Measurements from ENCODE around the gene KRTAP22-1.

The KRTAP22-1 gene

GRCh38 chr21:30600787-30601186, at the start of gene KRTAP22-1:
TSS of gene KRTAP22-1 (plus strand) at chr21:30601087.
- Histone ChIP-seq H3K27me3 (ENCODE audit: control insufficient read depth, insufficient read depth, low read length) (no peaks in the 10 kb centered on the region), H3K4me3 (ENCODE audit: low read length) (no peak within 1 kb of the TSS), H3K36me3 (ENCODE audit: control insufficient read depth, insufficient read depth, low read length) (no peaks in the 10 kb centered on the region), H3K4me1 (ENCODE audit: control insufficient read depth, insufficient read depth, low read length) (no peaks in the 10 kb centered on the region), H3K9me3 (ENCODE audit: control insufficient read depth, low read length) (no peaks in the 10 kb centered on the region), H3K9ac (ENCODE audit: low read length) (no peak within 1 kb of the TSS)

- no peaks in the 10 kb centered on the region for H3K4me1 ChIP-seq (ENCODE audit: control insufficient read depth, insufficient read depth, low read length)
- H3K4me3 ChIP-seq (ENCODE audit: low read length): no peak overlapping the region
- H3K27me3 ChIP-seq (ENCODE audit: control insufficient read depth, insufficient read depth, low read length): no peaks in the 10 kb centered on the region
- H3K9ac ChIP-seq (ENCODE audit: low read length): no peak overlapping the region
- no peaks in the 10 kb centered on the region for H3K9me3 ChIP-seq (ENCODE audit: control insufficient read depth, low read length)
- H3K36me3 ChIP-seq (ENCODE audit: control insufficient read depth, insufficient read depth, low read length): no peaks in the 10 kb centered on the region
Measured at GRCh38 chr21:30552782-30553181, 48.1 kb upstream of the KRTAP22-1 start.

- Histone ChIP-seq H3K27me3 (ENCODE audit: control insufficient read depth, insufficient read depth, low read length) (no peaks in the 10 kb centered on the region), H3K4me1 (ENCODE audit: control insufficient read depth, insufficient read depth, low read length) (no peaks in the 10 kb centered on the region), H3K9ac (ENCODE audit: low read length) (no peak overlapping the region), H3K4me3 (ENCODE audit: low read length) (no peak overlapping the region), H3K9me3 (ENCODE audit: control insufficient read depth, low read length) (no peaks in the 10 kb centered on the region), H3K36me3 (ENCODE audit: control insufficient read depth, insufficient read depth, low read length) (no peaks in the 10 kb centered on the region)
Measured at GRCh38 chr21:30555095-30555494, 45.8 kb upstream of the KRTAP22-1 start.

GRCh38 chr21:30561264-30561895, 39.5 kb upstream of the KRTAP22-1 start, which contains the start of gene KRTAP19-7:
TSS of gene KRTAP19-7 (minus strand) at chr21:30561314. CDS start at chr21:30561289, 25 bp downstream.
- no peaks in the 10 kb centered on the region for H3K27me3 ChIP-seq (ENCODE audit: control insufficient read depth, insufficient read depth, low read length)
- H3K9ac ChIP-seq (ENCODE audit: low read length): no peak within 1 kb of the TSS
- H3K36me3 ChIP-seq (ENCODE audit: control insufficient read depth, insufficient read depth, low read length): no peaks in the 10 kb centered on the region
- no peak within 1 kb of the TSS for H3K4me3 ChIP-seq (ENCODE audit: low read length)
- no peaks in the 10 kb centered on the region for H3K9me3 ChIP-seq (ENCODE audit: control insufficient read depth, low read length)
- no peaks in the 10 kb centered on the region for H3K4me1 ChIP-seq (ENCODE audit: control insufficient read depth, insufficient read depth, low read length)

- Histone ChIP-seq H3K27me3 (ENCODE audit: control insufficient read depth, insufficient read depth, low read length) (no peaks in the 10 kb centered on the region), H3K9ac (ENCODE audit: low read length) (no peak overlapping the region), H3K36me3 (ENCODE audit: control insufficient read depth, insufficient read depth, low read length) (no peaks in the 10 kb centered on the region), H3K9me3 (ENCODE audit: control insufficient read depth, low read length) (no peaks in the 10 kb centered on the region), H3K4me3 (ENCODE audit: low read length) (no peak overlapping the region), H3K4me1 (ENCODE audit: control insufficient read depth, insufficient read depth, low read length) (no peaks in the 10 kb centered on the region)
Measured at GRCh38 chr21:30561957-30562356, 38.9 kb upstream of the KRTAP22-1 start.

- H3K9ac ChIP-seq (ENCODE audit: low read length): no peak overlapping the region
- no peaks in the 10 kb centered on the region for H3K4me1 ChIP-seq (ENCODE audit: control insufficient read depth, insufficient read depth, low read length)
- no peaks in the 10 kb centered on the region for H3K9me3 ChIP-seq (ENCODE audit: control insufficient read depth, low read length)
- no peaks in the 10 kb centered on the region for H3K27me3 ChIP-seq (ENCODE audit: control insufficient read depth, insufficient read depth, low read length)
- H3K36me3 ChIP-seq (ENCODE audit: control insufficient read depth, insufficient read depth, low read length): no peaks in the 10 kb centered on the region
- no peak overlapping the region for H3K4me3 ChIP-seq (ENCODE audit: low read length)
Measured at GRCh38 chr21:30563072-30563471, 37.8 kb upstream of the KRTAP22-1 start.

- Histone ChIP-seq H3K9ac (ENCODE audit: low read length) (no peak overlapping the region), H3K27me3 (ENCODE audit: control insufficient read depth, insufficient read depth, low read length) (no peaks in the 10 kb centered on the region), H3K4me1 (ENCODE audit: control insufficient read depth, insufficient read depth, low read length) (no peaks in the 10 kb centered on the region), H3K36me3 (ENCODE audit: control insufficient read depth, insufficient read depth, low read length) (no peaks in the 10 kb centered on the region), H3K4me3 (ENCODE audit: low read length) (no peak overlapping the region), H3K9me3 (ENCODE audit: control insufficient read depth, low read length) (no peaks in the 10 kb centered on the region)
Measured at GRCh38 chr21:30563630-30564029, 37.3 kb upstream of the KRTAP22-1 start.

GRCh38 chr21:30567617-30568016, 33.3 kb upstream of the KRTAP22-1 start:
- H3K4me3 ChIP-seq (ENCODE audit: low read length): no peak overlapping the region
- no peaks in the 10 kb centered on the region for H3K36me3 ChIP-seq (ENCODE audit: control insufficient read depth, insufficient read depth, low read length)
- no peaks in the 10 kb centered on the region for H3K9me3 ChIP-seq (ENCODE audit: control insufficient read depth, low read length)
- no peak overlapping the region for H3K9ac ChIP-seq (ENCODE audit: low read length)
- no peaks in the 10 kb centered on the region for H3K27me3 ChIP-seq (ENCODE audit: control insufficient read depth, insufficient read depth, low read length)
- no peaks in the 10 kb centered on the region for H3K4me1 ChIP-seq (ENCODE audit: control insufficient read depth, insufficient read depth, low read length)

- Histone ChIP-seq H3K27me3 (ENCODE audit: control insufficient read depth, insufficient read depth, low read length) (no peaks in the 10 kb centered on the region), H3K36me3 (ENCODE audit: control insufficient read depth, insufficient read depth, low read length) (no peaks in the 10 kb centered on the region), H3K9me3 (ENCODE audit: control insufficient read depth, low read length) (no peaks in the 10 kb centered on the region), H3K4me1 (ENCODE audit: control insufficient read depth, insufficient read depth, low read length) (no peaks in the 10 kb centered on the region), H3K9ac (ENCODE audit: low read length) (no peak overlapping the region), H3K4me3 (ENCODE audit: low read length) (no peak overlapping the region)
Measured at GRCh38 chr21:30577766-30578165, 23.1 kb upstream of the KRTAP22-1 start.

- H3K9me3 ChIP-seq (ENCODE audit: control insufficient read depth, low read length): no peaks in the 10 kb centered on the region
- H3K4me3 ChIP-seq (ENCODE audit: low read length): no peak overlapping the region
- H3K27me3 ChIP-seq (ENCODE audit: control insufficient read depth, insufficient read depth, low read length): no peaks in the 10 kb centered on the region
- H3K36me3 ChIP-seq (ENCODE audit: control insufficient read depth, insufficient read depth, low read length): no peaks in the 10 kb centered on the region
- H3K4me1 ChIP-seq (ENCODE audit: control insufficient read depth, insufficient read depth, low read length): no peaks in the 10 kb centered on the region
- no peak overlapping the region for H3K9ac ChIP-seq (ENCODE audit: low read length)
Measured at GRCh38 chr21:30579346-30579745, 21.5 kb upstream of the KRTAP22-1 start.

- Histone ChIP-seq H3K36me3 (ENCODE audit: control insufficient read depth, insufficient read depth, low read length) (no peaks in the 10 kb centered on the region), H3K4me1 (ENCODE audit: control insufficient read depth, insufficient read depth, low read length) (no peaks in the 10 kb centered on the region), H3K9ac (ENCODE audit: low read length) (no peak overlapping the region), H3K9me3 (ENCODE audit: control insufficient read depth, low read length) (no peaks in the 10 kb centered on the region), H3K4me3 (ENCODE audit: low read length) (no peak overlapping the region), H3K27me3 (ENCODE audit: control insufficient read depth, insufficient read depth, low read length) (no peaks in the 10 kb centered on the region)
Measured at GRCh38 chr21:30580132-30580531, 20.8 kb upstream of the KRTAP22-1 start.

- H3K27me3 ChIP-seq (ENCODE audit: control insufficient read depth, insufficient read depth, low read length): no peaks in the 10 kb centered on the region
- H3K36me3 ChIP-seq (ENCODE audit: control insufficient read depth, insufficient read depth, low read length): no peaks in the 10 kb centered on the region
- no peak overlapping the region for H3K4me3 ChIP-seq (ENCODE audit: low read length)
- no peak overlapping the region for H3K9ac ChIP-seq (ENCODE audit: low read length)
- no peaks in the 10 kb centered on the region for H3K9me3 ChIP-seq (ENCODE audit: control insufficient read depth, low read length)
- H3K4me1 ChIP-seq (ENCODE audit: control insufficient read depth, insufficient read depth, low read length): no peaks in the 10 kb centered on the region
Measured at GRCh38 chr21:30582870-30583269, 18.0 kb upstream of the KRTAP22-1 start.

GRCh38 chr21:30590297-30590696, 10.6 kb upstream of the KRTAP22-1 start, which contains the start of gene KRTAP22-2:
TSS of gene KRTAP22-2 (minus strand) at chr21:30590397.
- no peak within 1 kb of the TSS for H3K4me3 ChIP-seq (ENCODE audit: low read length)
- H3K27me3 ChIP-seq (ENCODE audit: control insufficient read depth, insufficient read depth, low read length): no peaks in the 10 kb centered on the region
- no peaks in the 10 kb centered on the region for H3K9me3 ChIP-seq (ENCODE audit: control insufficient read depth, low read length)
- no peaks in the 10 kb centered on the region for H3K4me1 ChIP-seq (ENCODE audit: control insufficient read depth, insufficient read depth, low read length)
- no peaks in the 10 kb centered on the region for H3K36me3 ChIP-seq (ENCODE audit: control insufficient read depth, insufficient read depth, low read length)
- H3K9ac ChIP-seq (ENCODE audit: low read length): no peak within 1 kb of the TSS

All from mucosa of stomach (tissue), 1 donor.